Activated effector memory CD4-positive, alpha-beta T cell treated with anti-CD3 and anti-CD28 coated beads, Interleukin-2, amount 50 U/mL, for 16 hours (primary cell): Measurements from ENCODE around the gene CHST7.
A peak's percentile ranks its signal among the peaks of the same experiment; 100 is the strongest.

Source experiments
- DNase-seq: peaks from one replicate; pipeline ENCODE4 v3.0.0-alpha.2; 2020

Gene CHST7

DNA sequence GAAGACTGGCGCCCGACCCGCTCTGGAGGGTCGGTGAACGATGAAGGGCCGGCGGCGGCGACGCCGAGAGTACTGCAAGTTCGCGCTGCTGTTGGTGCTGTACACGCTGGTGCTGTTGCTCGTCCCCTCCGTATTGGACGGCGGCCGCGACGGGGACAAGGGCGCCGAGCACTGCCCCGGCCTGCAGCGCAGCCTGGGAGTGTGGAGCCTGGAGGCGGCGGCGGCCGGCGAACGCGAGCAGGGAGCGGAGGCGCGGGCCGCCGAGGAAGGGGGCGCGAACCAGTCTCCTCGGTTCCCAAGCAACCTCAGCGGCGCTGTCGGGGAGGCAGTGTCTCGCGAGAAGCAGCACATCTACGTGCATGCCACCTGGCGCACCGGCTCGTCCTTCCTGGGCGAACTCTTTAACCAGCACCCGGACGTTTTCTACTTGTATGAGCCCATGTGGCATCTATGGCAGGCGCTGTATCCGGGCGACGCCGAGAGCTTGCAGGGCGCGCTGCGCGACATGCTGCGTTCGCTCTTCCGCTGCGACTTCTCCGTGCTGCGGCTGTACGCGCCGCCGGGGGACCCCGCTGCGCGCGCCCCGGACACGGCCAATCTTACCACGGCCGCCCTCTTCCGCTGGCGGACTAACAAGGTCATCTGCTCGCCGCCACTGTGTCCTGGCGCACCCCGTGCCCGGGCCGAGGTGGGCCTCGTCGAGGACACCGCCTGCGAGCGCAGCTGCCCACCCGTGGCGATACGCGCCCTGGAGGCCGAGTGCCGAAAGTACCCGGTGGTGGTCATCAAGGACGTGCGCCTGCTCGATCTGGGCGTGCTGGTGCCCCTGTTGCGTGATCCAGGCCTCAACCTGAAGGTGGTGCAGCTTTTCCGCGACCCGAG lies 568 bp downstream of the CHST7 start:
- DNase-seq, result peak; percentile 88

- peak; percentile 79 for DNase-seq
Observed at GRCh38 chrX:46574774-46575381, 1.3 kb downstream of the CHST7 start.

DNA sequence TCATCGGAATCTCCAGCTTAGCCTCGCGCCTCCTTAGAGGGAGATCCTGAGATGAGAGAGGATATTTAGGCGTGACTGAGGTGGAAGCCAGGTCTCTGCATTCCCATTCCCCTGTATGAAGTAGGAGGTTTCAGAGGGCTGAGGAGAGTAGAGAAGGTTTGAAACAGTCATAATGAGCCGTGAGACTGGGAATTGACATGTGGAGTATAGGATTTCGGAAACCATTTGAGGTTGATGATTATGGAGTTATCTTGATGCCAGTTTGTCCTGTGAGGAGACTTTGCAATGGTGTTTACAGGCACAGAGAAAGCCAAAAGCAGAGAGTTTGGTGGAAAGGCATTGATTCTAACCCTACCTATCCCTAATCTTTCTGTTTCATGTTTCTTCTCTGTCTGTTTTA lies 2.0 kb downstream of the CHST7 start:
- no peak for DNase-seq

DNA sequence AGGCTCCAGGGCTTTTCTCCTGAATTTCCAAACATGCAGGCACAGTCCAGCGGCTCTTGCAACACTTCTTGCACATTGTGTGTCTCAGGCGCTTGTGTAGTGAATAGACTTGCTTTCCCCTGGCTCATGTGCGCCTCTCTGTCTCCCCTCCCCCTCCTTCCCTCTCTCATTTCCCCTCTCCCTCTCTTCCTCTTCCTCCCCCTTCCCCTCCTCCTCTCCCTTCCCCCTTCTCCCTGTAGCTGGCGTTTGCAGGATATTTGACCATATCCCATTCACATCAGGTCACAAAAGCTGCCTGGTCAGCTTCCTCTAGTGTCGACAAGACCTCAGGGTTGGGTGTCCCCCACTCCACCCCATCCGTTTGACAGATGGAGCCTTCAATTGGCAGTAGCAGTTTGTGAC lies 2.4 kb downstream of the CHST7 start:
- DNase-seq, result peak; percentile 62

GRCh38 chrX:46576458-46576857 lies 2.9 kb downstream of the CHST7 start:
- peak; percentile 61 for DNase-seq

DNA sequence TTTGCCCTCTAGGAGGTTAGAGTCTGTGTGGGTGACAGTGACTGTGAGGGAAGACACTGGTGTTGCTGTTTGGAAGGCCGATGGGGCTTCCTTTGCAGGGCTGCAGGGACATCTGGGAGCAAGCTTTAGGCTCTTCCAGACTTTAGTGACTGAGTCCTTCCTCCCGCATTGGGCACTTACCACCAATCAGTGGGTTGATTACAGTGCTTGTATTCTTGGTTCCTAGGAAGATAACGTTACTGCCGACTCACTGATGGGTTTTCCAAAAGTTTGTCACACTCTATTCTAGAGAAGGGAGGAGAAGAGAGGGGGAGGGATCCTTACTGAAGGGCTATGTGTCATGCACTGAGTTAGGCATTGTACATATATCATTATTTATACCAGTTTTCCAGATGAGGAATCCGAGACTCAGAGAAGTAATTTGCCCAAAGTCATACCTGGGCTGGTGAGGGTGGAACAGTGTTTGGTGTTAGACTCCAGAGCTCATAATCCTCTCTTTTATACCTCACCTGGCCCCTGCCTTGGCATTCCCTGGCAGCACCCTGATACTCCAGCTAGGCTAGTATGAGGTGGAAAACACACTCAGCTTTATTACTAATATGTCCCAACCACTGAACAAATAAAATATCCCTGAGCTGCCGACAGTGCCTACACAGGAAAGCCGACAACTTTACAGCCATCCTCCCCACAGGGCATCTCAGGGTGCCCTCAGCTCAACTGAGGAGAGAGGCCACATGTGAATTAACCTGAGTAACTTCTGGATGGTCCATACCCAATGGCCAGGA lies 3.8 kb downstream of the CHST7 start:
- no peak for DNase-seq

DNA sequence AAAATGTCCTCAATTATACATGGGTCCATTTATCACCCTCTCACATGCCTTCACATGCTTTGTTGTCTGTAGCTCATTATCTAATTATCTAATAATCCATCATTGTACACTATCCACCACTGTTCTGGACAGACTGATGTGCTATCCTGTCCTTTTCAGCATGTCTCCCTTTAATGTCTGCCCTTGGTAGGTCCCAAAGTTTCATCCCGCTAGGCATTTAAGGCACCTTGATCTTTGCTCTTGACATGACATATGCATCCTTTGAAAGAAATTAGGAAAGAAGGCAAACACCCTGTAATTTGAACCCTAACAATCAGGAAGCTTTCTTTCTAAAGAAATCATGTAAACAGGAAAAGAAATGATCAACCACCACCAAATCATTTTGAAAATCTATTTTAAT lies 5.7 kb downstream of the CHST7 start:
- DNase-seq, result no peak

- DNase-seq, result no peak
Observed at GRCh38 chrX:46580613-46581012, 7.0 kb downstream of the CHST7 start.

DNA sequence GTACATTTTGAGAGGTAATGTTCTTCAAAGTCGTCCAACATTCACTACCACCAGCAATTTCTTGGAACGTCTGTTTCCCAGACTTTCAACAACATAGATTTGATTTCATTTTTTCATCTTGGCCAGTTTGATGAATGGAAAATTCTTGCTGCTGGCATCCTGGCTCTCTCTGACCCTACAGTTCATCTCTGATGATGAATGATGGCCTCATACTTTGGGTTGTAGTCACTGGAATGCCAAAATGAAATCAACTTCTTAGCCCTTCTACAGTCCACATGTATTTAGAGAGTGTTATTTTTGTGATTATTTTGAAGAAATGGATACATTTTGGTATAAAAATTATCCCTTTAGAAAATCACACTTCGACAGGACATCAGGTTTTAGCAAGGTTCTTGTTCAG lies 8.8 kb downstream of the CHST7 start:
- DNase-seq, result no peak

- no peak for DNase-seq
Observed at GRCh38 chrX:46582966-46583365, 9.4 kb downstream of the CHST7 start.

- no peak for DNase-seq
Observed at GRCh38 chrX:46584736-46585135, 11.2 kb downstream of the CHST7 start.

DNA sequence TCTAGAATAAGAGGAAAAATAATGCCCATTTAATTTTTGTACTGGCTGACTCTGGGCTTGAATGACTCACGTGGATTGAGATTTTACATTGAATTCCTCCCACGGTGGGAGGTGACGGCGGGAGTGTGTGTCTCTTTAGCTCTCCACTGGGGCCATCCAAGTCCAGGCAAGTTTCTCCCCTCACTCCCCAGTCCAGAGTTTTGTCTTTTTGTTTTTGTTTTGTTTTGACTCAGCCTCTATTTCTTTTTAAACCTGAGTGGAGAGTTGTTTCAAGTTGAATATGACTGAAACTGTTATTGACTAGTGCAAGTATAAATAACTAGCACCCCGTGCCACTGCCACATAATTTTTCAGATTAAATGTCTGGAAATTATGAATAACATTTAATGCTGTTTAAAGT lies 13.6 kb downstream of the CHST7 start:
- DNase-seq, result peak; percentile 68

GRCh38 chrX:46587753-46588171 lies 14.2 kb downstream of the CHST7 start:
- no peak for DNase-seq

DNA sequence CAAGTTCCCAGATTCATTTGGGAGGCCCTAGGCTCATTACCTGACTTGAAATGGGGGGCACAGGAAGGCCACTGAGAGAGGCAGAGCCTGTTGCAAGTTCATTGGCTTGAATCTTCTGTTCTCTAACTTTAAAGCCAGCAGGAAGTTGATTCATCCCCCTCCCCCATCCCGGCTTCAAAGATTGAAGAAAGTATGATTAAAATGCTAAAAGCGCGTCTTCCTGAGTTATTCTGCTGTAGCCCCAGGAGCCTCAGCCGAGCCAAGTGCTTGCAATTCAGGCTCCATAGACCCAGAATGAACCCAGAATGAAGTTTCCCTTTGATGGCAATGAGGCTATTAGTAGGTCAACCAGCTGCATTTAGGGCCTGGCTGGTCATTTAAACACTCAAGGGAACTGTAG lies 14.7 kb downstream of the CHST7 start:
- DNase-seq, result peak; percentile 72

DNA sequence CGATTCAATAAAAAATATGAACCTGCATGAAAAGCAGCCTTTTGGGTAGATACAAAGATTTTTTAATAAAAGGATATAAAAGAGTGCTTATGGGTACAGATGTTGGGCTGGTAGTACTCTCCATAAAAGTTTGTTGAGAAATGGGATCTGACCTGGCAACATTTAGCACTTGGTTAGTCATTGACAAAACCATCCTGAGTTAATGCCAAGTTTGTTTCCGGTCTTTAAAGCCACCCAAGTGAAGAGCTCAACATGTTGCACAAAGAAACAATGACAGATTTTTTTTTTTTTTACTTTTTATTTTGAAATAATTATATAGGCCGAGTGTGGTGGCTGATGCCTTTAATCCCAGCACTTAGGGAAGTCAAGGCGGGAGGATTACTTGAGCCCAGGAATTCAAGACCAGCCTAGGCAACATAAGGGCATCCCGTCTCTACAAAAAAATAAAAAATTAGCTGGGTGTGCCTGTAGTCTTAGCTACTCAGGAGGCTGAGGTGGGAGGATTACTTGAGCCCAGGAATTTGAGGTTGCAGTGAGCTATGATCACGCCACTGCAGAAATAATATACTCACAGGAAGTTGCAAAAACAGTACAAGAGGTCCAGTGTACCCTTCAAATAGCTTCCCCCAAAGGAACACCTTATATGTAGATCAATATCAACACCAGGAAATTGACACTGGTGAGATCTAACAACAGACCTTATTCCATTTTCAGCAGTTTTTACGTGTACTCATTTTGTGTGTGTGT lies 16.6 kb downstream of the CHST7 start:
- DNase-seq, result no peak

GRCh38 chrX:46595084-46595483 lies 21.5 kb downstream of the CHST7 start:
- no peak for DNase-seq

- no peak for DNase-seq
Observed at GRCh38 chrX:46597208-46597607, 23.6 kb downstream of the CHST7 start.

DNA sequence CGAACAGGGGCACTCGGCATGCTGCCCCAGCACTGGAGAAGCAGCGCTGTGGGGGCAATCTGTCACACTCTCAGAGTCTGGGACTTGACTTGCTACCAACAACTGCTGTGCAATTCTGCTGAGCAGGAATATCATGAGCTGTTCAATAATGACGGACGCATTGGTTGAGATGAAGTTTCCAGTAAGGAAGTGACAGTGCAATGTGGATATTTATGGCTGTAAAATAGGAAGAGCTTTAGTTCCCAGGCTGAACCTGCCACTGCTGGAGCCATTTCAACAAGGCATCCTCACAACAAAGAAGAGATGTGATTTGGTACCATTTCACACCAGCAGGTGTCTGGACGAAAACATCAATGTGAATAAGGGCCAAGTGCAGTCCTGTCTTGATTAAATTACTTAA lies 24.2 kb downstream of the CHST7 start:
- DNase-seq, result no peak

DNA sequence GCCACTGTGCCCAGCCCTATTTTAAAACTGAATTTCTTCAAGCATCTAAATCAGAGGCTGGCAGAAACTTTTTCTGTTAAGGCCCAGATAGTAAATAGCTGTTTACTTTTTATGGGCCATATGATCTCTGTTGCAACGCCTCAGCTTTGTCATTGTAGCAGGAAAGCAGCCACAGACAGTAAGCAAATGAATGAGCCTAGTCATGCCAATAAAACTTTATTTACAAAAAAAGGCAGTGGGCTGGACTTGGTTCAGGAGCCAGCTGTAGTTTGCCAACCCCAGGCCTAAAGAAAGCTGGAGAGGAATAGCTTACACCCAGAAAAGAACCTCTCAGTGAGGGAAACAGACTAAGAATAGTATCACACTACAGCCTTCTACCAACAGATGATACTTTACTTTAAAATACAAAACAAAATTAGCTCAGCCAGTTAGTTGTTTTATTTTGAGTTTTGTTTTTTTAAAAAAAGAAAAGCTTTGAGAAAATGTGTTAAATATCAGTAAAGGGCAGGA lies 25.5 kb downstream of the CHST7 start:
- DNase-seq, result no peak

DNA sequence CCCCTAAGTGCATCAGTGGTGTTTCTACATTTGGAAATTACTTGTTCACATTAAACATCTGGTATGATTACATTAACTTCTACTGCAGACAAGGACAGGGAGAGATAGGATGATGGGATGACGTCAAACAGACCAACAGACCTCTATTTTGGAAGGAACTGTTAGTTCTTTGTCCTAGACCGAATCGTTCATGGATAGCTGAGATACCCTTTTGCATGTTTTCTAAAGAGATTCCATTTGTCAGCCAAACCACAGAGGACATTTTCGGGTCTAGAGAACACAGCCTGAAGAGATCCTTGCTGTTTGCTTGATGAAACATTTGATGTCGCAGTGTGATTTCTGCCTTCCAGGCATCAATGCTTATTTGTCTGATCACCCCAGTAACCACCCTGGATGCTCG lies 27.7 kb downstream of the CHST7 start:
- no peak for DNase-seq

DNA sequence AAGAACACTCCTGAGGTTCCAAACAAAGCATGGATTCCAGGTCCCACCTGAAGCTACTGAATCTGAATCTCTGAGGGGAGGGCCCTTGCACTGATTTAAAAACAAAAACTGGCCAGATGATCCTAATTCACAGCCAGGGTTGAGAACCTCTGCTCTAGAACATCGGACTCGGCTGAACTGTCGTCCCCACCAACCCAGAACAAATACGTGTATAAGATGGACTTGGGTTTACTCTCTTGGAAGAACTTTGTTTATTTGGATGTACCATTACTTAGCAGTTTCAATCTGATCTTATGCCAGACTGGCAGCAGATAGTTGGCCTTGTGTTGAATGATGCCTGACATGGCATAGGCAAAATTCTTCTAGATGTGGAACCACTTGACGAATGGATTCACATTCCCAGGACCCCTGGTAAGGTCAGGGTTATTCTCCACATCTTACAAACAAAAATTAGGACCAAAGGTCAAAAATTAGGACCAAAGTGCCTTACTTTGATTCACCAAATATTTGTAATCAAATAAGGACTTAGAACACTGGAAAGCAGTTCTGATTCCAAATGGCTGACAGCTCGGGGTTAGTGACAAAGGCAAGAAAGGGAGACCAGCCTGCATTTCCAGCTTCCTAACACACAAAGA lies 29.0 kb downstream of the CHST7 start:
- no peak for DNase-seq

GRCh38 chrX:46607916-46608315 lies 34.4 kb downstream of the CHST7 start:
- no peak for DNase-seq
